K562 (cell line): ENCODE measurements around the gene RNU6-9. TPM values are rescaled to one million over a fixed set of nuclear protein-coding genes. Genes with fewer than 3 reads are reported as not detected.

Experiments
- CGGBP1 ChIP-seq: fragments of 250-450 bp; sonication (Bioruptor Pico); IDR thresholded peaks from 2 replicates; pipeline ENCODE4 v1.9.0; 2021; ENCODE audit warnings: mild to moderate bottlenecking
- DIDO1 ChIP-seq: fragments of 450-650 bp; IDR thresholded peaks from 2 replicates; pipeline ENCODE4 v1.6.1; 2016; ENCODE audit warnings: low read depth, missing biosample characterization, missing genetic modification characterization
- ELF4 ChIP-seq: fragments of 450-650 bp; formaldehyde crosslinking; IDR thresholded peaks from 2 replicates; pipeline ENCODE4 v1.4.0; 2022; ENCODE audit warnings: missing genetic modification characterization
- FOXO4 ChIP-seq: fragments of 450-650 bp; formaldehyde crosslinking; IDR thresholded peaks from 2 replicates; pipeline ENCODE4 v1.4.0; 2020; ENCODE audit warnings: mild to moderate bottlenecking, moderate library complexity
- GATA2 ChIP-seq: sonication (generic); formaldehyde crosslinking; IDR thresholded peaks from 2 replicates; pipeline ENCODE4 v1.4.0; 2020; ENCODE audit warnings: mild to moderate bottlenecking, missing genetic modification reagents
- HDAC6 ChIP-seq: IDR thresholded peaks from 2 replicates; pipeline ENCODE4 v1.6.1; 2012; ENCODE audit warnings: low read depth, mild to moderate bottlenecking, control low read depth, inconsistent platforms, low read length, moderate library complexity
- NFE2L1 ChIP-seq: fragments of 450-650 bp; IDR thresholded peaks from 2 replicates; pipeline ENCODE4 v1.6.1; 2016; ENCODE audit warnings: missing genetic modification characterization, low read depth, mild to moderate bottlenecking, missing compliant biosample characterization, moderate library complexity, borderline replicate concordance
- SAFB ChIP-seq: fragments of 200-400 bp; formaldehyde crosslinking; IDR thresholded peaks from 2 replicates; pipeline ENCODE4 v1.6.1; 2017; ENCODE audit warnings: low read depth, low read length, borderline replicate concordance
- SMARCA5 ChIP-seq: fragments of 450-650 bp; IDR thresholded peaks from 2 replicates; pipeline ENCODE4 v1.6.1; 2016
- SMARCC2 ChIP-seq: fragments of 450-650 bp; IDR thresholded peaks from 2 replicates; pipeline ENCODE4 v1.6.1; 2017; ENCODE audit warnings: antibody characterized with exemption, moderate library complexity, mild to moderate bottlenecking, low read depth
- USF1 ChIP-seq: sonication (generic); formaldehyde crosslinking; IDR thresholded peaks from 2 replicates; pipeline ENCODE4 v1.9.0; 2022; ENCODE audit warnings: mild to moderate bottlenecking, missing genetic modification reagents
- ZKSCAN8 ChIP-seq: fragments of 200-800 bp; sonication (Bioruptor generic); IDR thresholded peaks from 2 replicates; pipeline ENCODE4 v1.6.1; 2016; ENCODE audit warnings: missing genetic modification characterization, missing compliant biosample characterization
- ZNF561 ChIP-seq: fragments of 450-650 bp; formaldehyde crosslinking; conservative IDR thresholded peaks from 2 replicates; pipeline ENCODE4 v1.4.0; 2020; ENCODE audit warnings: mild to moderate bottlenecking, moderate library complexity
- ZNF589 ChIP-seq: fragments of 200-800 bp; sonication (Bioruptor generic); IDR thresholded peaks from 2 replicates; pipeline ENCODE4 v1.6.1; 2016; ENCODE audit warnings: low read depth, missing genetic modification characterization, missing compliant biosample characterization
- ZNF764 ChIP-seq: fragments of 250-450 bp; sonication (Bioruptor Pico); IDR thresholded peaks from 2 replicates; pipeline ENCODE4 v1.4.0; 2020; ENCODE audit warnings: low read depth, mild to moderate bottlenecking, moderate library complexity
- polyA plus RNA-seq, 8 experiments: library from polyadenylated mRNA; depleted of rRNA in 4 of 8; stranded (reverse) in 5 of 8; unstranded in 3 of 8; fragments of >200 nt; fragmentation: Nextera tagmentation in 2 of 8; fragmentation: Illumina TruSeq in 1 of 8; extraction: Ambion mirVana in 2 of 8; extraction: Trizol in 1 of 8; gene quantifications; 2 replicates each; pipeline versions ENCODE4 v1.2.1 to v1.2.3, GENCODE V29; 2011 to 2014; ENCODE audit warnings: inconsistent platforms in 1 of 8, missing spikeins in 1 of 8
- total RNA-seq, 7 experiments: library from RNA; depleted of rRNA in 6 of 7; stranded (reverse); fragments of >200 nt in 6 of 7; fragmentation: Illumina TruSeq in 2 of 7; extraction: Trizol in 2 of 7; gene quantifications; 2 replicates each; pipeline versions ENCODE4 v1.2.1 to v1.2.3, GENCODE V29; 2011 to 2021; ENCODE audit warnings: low replicate concordance in 1 of 7
- TF ChIP-seq, protein P1 (sequence below): fragments of 450-650 bp; IDR thresholded peaks from 2 replicates; pipeline ENCODE4 v1.6.1; 2014; ENCODE audit warnings: low read depth, mild to moderate bottlenecking, moderate library complexity, borderline replicate concordance
- TF ChIP-seq, protein P2 (sequence below): fragments of 450-650 bp; IDR thresholded peaks from 2 replicates; pipeline ENCODE4 v1.6.1; 2018; ENCODE audit not compliant: partially characterized antibody
- TF ChIP-seq, protein P3 (sequence below), 2 experiments: fragments of 450-650 bp in 1 of 2; sonication (generic) in 1 of 2; formaldehyde crosslinking in 1 of 2; IDR thresholded peaks in 1 of 2; conservative IDR thresholded peaks in 1 of 2; 2 replicates each; pipeline versions ENCODE4 v1.6.1 to v1.8.1; 2016 to 2023; ENCODE audit warnings: mild to moderate bottlenecking in 2 of 2, moderate library complexity in 2 of 2, inconsistent platforms in 1 of 2, missing genetic modification reagents in 1 of 2

The RNU6-9 gene
- total and polyA plus RNA-seq, 9 of the 15 experiments (the other 6 are each of a cell fraction or from before 2014, with no cell fraction given), result not detected

DNA sequence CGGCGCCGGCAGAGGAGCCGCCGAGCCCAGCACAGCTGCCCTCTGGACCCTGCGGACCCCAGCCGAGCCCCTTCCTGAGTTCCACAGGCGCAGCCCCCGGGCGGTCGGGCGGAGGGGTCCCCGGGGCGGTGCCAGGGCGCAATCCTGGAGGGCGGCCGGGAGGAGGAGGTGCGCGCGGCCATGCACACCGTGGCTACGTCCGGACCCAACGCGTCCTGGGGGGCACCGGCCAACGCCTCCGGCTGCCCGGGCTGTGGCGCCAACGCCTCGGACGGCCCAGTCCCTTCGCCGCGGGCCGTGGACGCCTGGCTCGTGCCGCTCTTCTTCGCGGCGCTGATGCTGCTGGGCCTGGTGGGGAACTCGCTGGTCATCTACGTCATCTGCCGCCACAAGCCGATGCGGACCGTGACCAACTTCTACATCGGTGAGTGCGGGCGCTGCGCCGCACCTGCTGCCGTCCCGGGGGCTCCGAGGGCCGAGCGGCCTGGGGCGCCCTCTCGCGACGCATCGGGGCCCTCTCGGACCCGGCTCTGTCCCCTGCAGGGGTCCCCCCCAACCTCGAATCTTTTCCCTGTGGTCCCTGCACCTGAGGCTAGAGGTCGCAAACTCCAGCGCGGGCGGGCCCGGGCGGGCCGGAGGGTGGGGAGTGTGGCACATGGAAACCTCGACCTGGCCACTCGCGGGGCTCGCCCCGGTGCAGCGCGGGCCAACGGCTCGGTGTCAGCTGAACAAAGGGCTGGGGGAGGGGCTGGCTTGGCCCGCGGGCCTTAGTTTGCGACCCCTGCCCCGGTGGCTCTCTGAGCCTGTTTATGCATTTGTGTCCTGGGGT, 24.3 kb downstream of the RNU6-9 start, which contains the start of gene KISS1R (continued):
- TF ChIP-seq HDAC6 (no peak), ZNF561 (CRISPR knock-in tag) (no peak), FOXO4 (CRISPR knock-in tag) (no peak), NFE2L1 (tag) (no peak), ELF4 (CRISPR knock-in tag) (no peak), ZNF764 (CRISPR knock-in tag) (no peak), SAFB (peak; percentile 57; the same call in 1 of the 2 replicates), GATA2 (CRISPR knock-in tag) (no peak), SMARCA5 (peak; percentile 87), ZNF589 (CRISPR knock-in tag) (no peak), CGGBP1 (CRISPR knock-in tag) (no peak), ZKSCAN8 (no peak), SMARCC2 (no peak), USF1 (CRISPR knock-in tag) (no peak; the same call in 1 of the 2 replicates), DIDO1 (tag) (no peak)
- TF ChIP-seq, protein P1, sequence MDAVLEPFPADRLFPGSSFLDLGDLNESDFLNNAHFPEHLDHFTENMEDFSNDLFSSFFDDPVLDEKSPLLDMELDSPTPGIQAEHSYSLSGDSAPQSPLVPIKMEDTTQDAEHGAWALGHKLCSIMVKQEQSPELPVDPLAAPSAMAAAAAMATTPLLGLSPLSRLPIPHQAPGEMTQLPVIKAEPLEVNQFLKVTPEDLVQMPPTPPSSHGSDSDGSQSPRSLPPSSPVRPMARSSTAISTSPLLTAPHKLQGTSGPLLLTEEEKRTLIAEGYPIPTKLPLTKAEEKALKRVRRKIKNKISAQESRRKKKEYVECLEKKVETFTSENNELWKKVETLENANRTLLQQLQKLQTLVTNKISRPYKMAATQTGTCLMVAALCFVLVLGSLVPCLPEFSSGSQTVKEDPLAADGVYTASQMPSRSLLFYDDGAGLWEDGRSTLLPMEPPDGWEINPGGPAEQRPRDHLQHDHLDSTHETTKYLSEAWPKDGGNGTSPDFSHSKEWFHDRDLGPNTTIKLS, result peak; percentile 53; the same call in 1 of the 2 replicates
- TF ChIP-seq, protein P2, sequence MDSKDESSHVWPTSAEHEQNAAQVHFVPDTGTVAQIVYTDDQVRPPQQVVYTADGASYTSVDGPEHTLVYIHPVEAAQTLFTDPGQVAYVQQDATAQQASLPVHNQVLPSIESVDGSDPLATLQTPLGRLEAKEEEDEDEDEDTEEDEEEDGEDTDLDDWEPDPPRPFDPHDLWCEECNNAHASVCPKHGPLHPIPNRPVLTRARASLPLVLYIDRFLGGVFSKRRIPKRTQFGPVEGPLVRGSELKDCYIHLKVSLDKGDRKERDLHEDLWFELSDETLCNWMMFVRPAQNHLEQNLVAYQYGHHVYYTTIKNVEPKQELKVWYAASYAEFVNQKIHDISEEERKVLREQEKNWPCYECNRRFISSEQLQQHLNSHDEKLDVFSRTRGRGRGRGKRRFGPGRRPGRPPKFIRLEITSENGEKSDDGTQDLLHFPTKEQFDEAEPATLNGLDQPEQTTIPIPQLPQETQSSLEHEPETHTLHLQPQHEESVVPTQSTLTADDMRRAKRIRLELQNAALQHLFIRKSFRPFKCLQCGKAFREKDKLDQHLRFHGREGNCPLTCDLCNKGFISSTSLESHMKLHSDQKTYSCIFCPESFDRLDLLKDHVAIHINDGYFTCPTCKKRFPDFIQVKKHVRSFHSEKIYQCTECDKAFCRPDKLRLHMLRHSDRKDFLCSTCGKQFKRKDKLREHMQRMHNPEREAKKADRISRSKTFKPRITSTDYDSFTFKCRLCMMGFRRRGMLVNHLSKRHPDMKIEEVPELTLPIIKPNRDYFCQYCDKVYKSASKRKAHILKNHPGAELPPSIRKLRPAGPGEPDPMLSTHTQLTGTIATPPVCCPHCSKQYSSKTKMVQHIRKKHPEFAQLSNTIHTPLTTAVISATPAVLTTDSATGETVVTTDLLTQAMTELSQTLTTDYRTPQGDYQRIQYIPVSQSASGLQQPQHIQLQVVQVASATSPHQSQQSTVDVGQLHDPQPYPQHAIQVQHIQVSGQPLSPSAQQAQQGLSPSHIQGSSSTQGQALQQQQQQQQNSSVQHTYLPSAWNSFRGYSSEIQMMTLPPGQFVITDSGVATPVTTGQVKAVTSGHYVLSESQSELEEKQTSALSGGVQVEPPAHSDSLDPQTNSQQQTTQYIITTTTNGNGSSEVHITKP, result no peak
- TF ChIP-seq, protein P3, sequence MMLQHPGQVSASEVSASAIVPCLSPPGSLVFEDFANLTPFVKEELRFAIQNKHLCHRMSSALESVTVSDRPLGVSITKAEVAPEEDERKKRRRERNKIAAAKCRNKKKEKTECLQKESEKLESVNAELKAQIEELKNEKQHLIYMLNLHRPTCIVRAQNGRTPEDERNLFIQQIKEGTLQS (IDR thresholded peaks at IDR 0.05), result no peak
- TF ChIP-seq, protein P3 (CRISPR knock-in tag; conservative IDR thresholded peaks at IDR 0.05), result no peak
